CD14-positive monocyte (primary cell): Measurements from ENCODE around the gene TRIM3. TPM values are rescaled to one million over a fixed set of nuclear protein-coding genes. Genes with fewer than 3 reads are reported as not detected.

Experiments
- DNase-seq, 3 donors: peaks; one replicate each; pipeline ENCODE4 v3.0.0-alpha.2; 2011 to 2022
- H2AFZ ChIP-seq: 2 replicates; pipeline ENCODE4 v1.6.0; 2012; ENCODE audit warnings: mild to moderate bottlenecking, low read depth, low read length, inconsistent platforms; ENCODE audit not compliant: insufficient read depth, poor library complexity, severe bottlenecking
- H3K27ac ChIP-seq, 2 donors: 1 replicate in 1 of 2; 2 replicates in 1 of 2; pipeline ENCODE4 v1.5.1; 2012 to 2013; ENCODE audit warnings: low read length in 2 of 2, control low read depth in 1 of 2, inconsistent platforms in 1 of 2, low read depth in 1 of 2, mild to moderate bottlenecking in 1 of 2
- H3K27me3 ChIP-seq, 2 donors: one replicate each; pipeline versions ENCODE4 v1.6.0 to v1.6.1; 2011 to 2013; ENCODE audit warnings: low read length in 2 of 2; ENCODE audit not compliant: control insufficient read depth in 2 of 2, insufficient read depth in 2 of 2
- H3K36me3 ChIP-seq, 2 donors: replicated peaks in 1 of 2; 1 replicate in 1 of 2; 2 replicates in 1 of 2; pipeline versions ENCODE4 v1.5.1 to v1.6.1; 2012 to 2013; ENCODE audit warnings: low read length in 2 of 2, control low read depth in 1 of 2, inconsistent platforms in 1 of 2, mild to moderate bottlenecking in 1 of 2; ENCODE audit not compliant: insufficient read depth in 2 of 2, control insufficient read depth in 1 of 2
- H3K4me1 ChIP-seq, 2 donors: 1 replicate in 1 of 2; 2 replicates in 1 of 2; pipeline versions ENCODE4 v1.5.1 to v1.6.1; 2012 to 2013; ENCODE audit warnings: low read length in 2 of 2, control low read depth in 1 of 2, inconsistent platforms in 1 of 2, mild to moderate bottlenecking in 1 of 2, moderate library complexity in 1 of 2; ENCODE audit not compliant: insufficient read depth in 2 of 2, control insufficient read depth in 1 of 2
- H3K4me2 ChIP-seq: replicated peaks from 2 replicates; pipeline ENCODE3; 2012; ENCODE audit warnings: low read length, moderate library complexity, mild to moderate bottlenecking; ENCODE audit not compliant: poor library complexity, severe bottlenecking; ENCODE audit errors: extremely low read depth
- H3K4me3 ChIP-seq, 3 experiments: fragments of 200-600 bp in 1 of 3; sonication (generic) in 1 of 3; replicated peaks in 1 of 3; 1 replicate in 2 of 3; 2 replicates in 1 of 3; pipeline ENCODE4 v1.5.1; 2011 to 2013; ENCODE audit warnings: low read length in 3 of 3, mild to moderate bottlenecking in 3 of 3, control low read depth in 2 of 3, low read depth in 2 of 3, inconsistent platforms in 1 of 3, moderate library complexity in 1 of 3
- H3K79me2 ChIP-seq: 2 replicates; pipeline ENCODE4 v1.6.0; 2012; ENCODE audit warnings: mild to moderate bottlenecking, control low read depth, inconsistent platforms, low read length, moderate library complexity; ENCODE audit not compliant: insufficient read depth
- H3K9ac ChIP-seq: 2 replicates; pipeline ENCODE4 v1.6.0; 2017; ENCODE audit warnings: low read length, mild to moderate bottlenecking; ENCODE audit not compliant: insufficient read depth, poor library complexity, severe bottlenecking
- H3K9me3 ChIP-seq, 2 donors: replicated peaks in 1 of 2; 1 replicate in 1 of 2; 2 replicates in 1 of 2; pipeline versions ENCODE4 v1.5.1 to v1.6.1; 2012 to 2013; ENCODE audit warnings: low read length in 2 of 2, control low read depth in 1 of 2; ENCODE audit not compliant: control insufficient read depth in 1 of 2, insufficient read depth in 1 of 2
- H4K20me1 ChIP-seq: 2 replicates; pipeline ENCODE4 v1.6.0; 2012; ENCODE audit warnings: mild to moderate bottlenecking, low read length, control low read depth, moderate library complexity; ENCODE audit not compliant: insufficient read depth
- H3K27ac Mint-ChIP-seq, 7 donors: one replicate each; pipeline ENCODE4 v1.8.0; 2020; ENCODE audit warnings: mild to moderate bottlenecking in 7 of 7, mixed read lengths in 7 of 7, moderate library complexity in 6 of 7, inconsistent platforms in 2 of 7
- H3K27me3 Mint-ChIP-seq, 3 donors: one replicate each; pipeline ENCODE4 v1.8.0; 2021 to 2022; ENCODE audit warnings: low read depth in 3 of 3, mild to moderate bottlenecking in 3 of 3, mixed read lengths in 3 of 3, moderate library complexity in 3 of 3, inconsistent platforms in 1 of 3
- H3K36me3 Mint-ChIP-seq, 2 donors: one replicate each; pipeline ENCODE4 v1.8.0; 2020; ENCODE audit warnings: mixed read lengths in 2 of 2, inconsistent platforms in 1 of 2, mild to moderate bottlenecking in 1 of 2
- H3K4me1 Mint-ChIP-seq: one replicate; pipeline ENCODE4 v1.8.0; 2020; ENCODE audit warnings: mild to moderate bottlenecking, mixed read lengths
- H3K4me3 Mint-ChIP-seq, 2 donors: one replicate each; pipeline ENCODE4 v1.8.0; 2020; ENCODE audit warnings: mild to moderate bottlenecking in 2 of 2, mixed read lengths in 2 of 2, moderate library complexity in 1 of 2
- H3K9me3 Mint-ChIP-seq, 7 donors: one replicate each; pipeline ENCODE4 v1.8.0; 2020 to 2022; ENCODE audit warnings: mixed read lengths in 7 of 7, mild to moderate bottlenecking in 6 of 7, moderate library complexity in 6 of 7, inconsistent platforms in 2 of 7
- CTCF ChIP-seq: fragments of 200-600 bp; IDR thresholded peaks from one replicate; pipeline ENCODE4 v1.8.0; 2022; ENCODE audit warnings: antibody characterized with exemption, mild to moderate bottlenecking
- WGBS: methylation state at CpG from one replicate; pipeline ENCODE4 v1.1.5; 2013; ENCODE audit warnings: missing lambda C conversion rate; ENCODE audit not compliant: insufficient coverage; 5-methylcytosine and 5-hydroxymethylcytosine counted together
- intact Hi-C, 2 donors: fragments of 100-400 bp; cut with micrococcal nuclease; formaldehyde crosslinking; loops; one replicate each; pipeline versions ENCODE4 v1.15.0 to v1.15.1; 2023
- polyA plus RNA-seq, 3 donors: library from polyadenylated mRNA; depleted of rRNA in 1 of 3; unstranded in 2 of 3; stranded (reverse) in 1 of 3; fragments of 300-500 nt in 2 of 3; fragments of >200 nt in 1 of 3; fragmentation: Illumina TruSeq in 2 of 3; gene quantifications; 1 replicate in 2 of 3; 2 replicates in 1 of 3; pipeline ENCODE4 v1.2.3, GENCODE V29; 2012 to 2021

TRIM3 gene
- polyA plus RNA-seq, 3 donors, result 1.7 to 36.2 (median 3.3) TPM

GRCh38 chr11:6440906-6441358 lies 32.8 kb downstream of the TRIM3 start, which contains the start of gene HPX:
HPX (minus strand) TSS chr11:6440987; CDS start chr11:6440963, 24 bp downstream.
- Mint-ChIP-seq H3K4me1 (no peaks in the 10 kb centered on the region), H3K27ac (no peak within 1 kb of the TSS), H3K9me3 (no peaks in the 10 kb centered on the region), H3K36me3 (no peaks in the 10 kb centered on the region), H3K27me3 (peaks cover under 1 to 2% (median 1%) of the 10 kb centered on the region in 3 donors), H3K4me3 (no peak within 1 kb of the TSS)
- H3K9ac ChIP-seq, result no peak within 1 kb of the TSS
- H3K27ac ChIP-seq, result no peak within 1 kb of the TSS
- H4K20me1 ChIP-seq, result no peaks in the 10 kb centered on the region
- H2AFZ ChIP-seq, result no peak within 1 kb of the TSS
- no peaks in the 10 kb centered on the region for H3K36me3 ChIP-seq
- no peaks in the 10 kb centered on the region for H3K9me3 ChIP-seq
- H3K27me3 ChIP-seq, result no peaks in the 10 kb centered on the region
- intact Hi-C loops, result loop anchor here (2.0 to 10.0 kb wide), 3 partner anchors 59 to 64 kb away; no protein-coding TSS in a partner anchor
- H3K4me1 ChIP-seq, result peaks cover 14 to 21% of the 10 kb centered on the region in 2 donors
- no peak within 1 kb of the TSS for H3K4me3 ChIP-seq
- no peak for DNase-seq
- no peak within 1 kb of the TSS for H3K4me2 ChIP-seq
- no peak for TF ChIP-seq CTCF
- WGBS, result 100% methylated on average over 1 of the region's 3 CpGs
- no peaks in the 10 kb centered on the region for H3K79me2 ChIP-seq

GRCh38 chr11:6438979-6439571 lies 34.7 kb downstream of the TRIM3 start:
- Histone ChIP-seq H3K79me2 (no peaks in the 10 kb centered on the region), H3K27me3 (no peaks in the 10 kb centered on the region), H3K4me3 (no peak overlapping the region), H3K9me3 (no peaks in the 10 kb centered on the region), H3K36me3 (no peaks in the 10 kb centered on the region), H3K9ac (no peak overlapping the region), H4K20me1 (no peaks in the 10 kb centered on the region), H3K4me2 (no peak overlapping the region), H2AFZ (no peak overlapping the region), H3K27ac (no peak overlapping the region), H3K4me1 (peaks cover 14 to 21% of the 10 kb centered on the region in 2 donors)
- DNase-seq, result peak; percentile 48 to 67 (median 63)
- Mint-ChIP-seq H3K4me3 (no peak overlapping the region), H3K4me1 (no peaks in the 10 kb centered on the region), H3K9me3 (no peaks in the 10 kb centered on the region), H3K27me3 (peaks cover 0 to 2% (median 0%) of the 10 kb centered on the region in 3 donors), H3K27ac (no peak overlapping the region), H3K36me3 (no peaks in the 10 kb centered on the region)
- peak; percentile 61 for TF ChIP-seq CTCF
- 38% methylated on average over 1 of the region's 1 CpG for WGBS
- intact Hi-C loops, result no loop called here
